Thoracic aorta (tissue), 2 donors: ENCODE measurements around the gene GNLY. TPM values are rescaled to one million over a fixed set of nuclear protein-coding genes. Genes with fewer than 3 reads are reported as not detected.
"Not testable (repeated sequence)": the region's sequence is repeated elsewhere in the genome, so short reads cannot be mapped to it uniquely, and the experiment has no call there.

ENCODE experiments used
- ATAC-seq: fragments of 150-250 bp; one replicate; pipeline ENCODE4 v1.8.0; 2017; ENCODE audit warnings: low read depth; ENCODE audit not compliant: insufficient number of reproducible peaks, low FRiP score
- DNase-seq: peaks from one replicate; pipeline ENCODE4 v3.0.0-alpha.2; 2020; ENCODE audit warnings: low spot score
- H3K27ac ChIP-seq, 2 donors: fragments of 200-600 bp; sonication (generic); 1 replicate in 1 of 2; 2 replicates in 1 of 2; pipeline ENCODE4 v1.5.1; 2016; ENCODE audit warnings: mild to moderate bottlenecking in 2 of 2, moderate library complexity in 2 of 2
- H3K27me3 ChIP-seq: fragments of 200-600 bp; sonication (generic); replicated peaks from 2 replicates; pipeline ENCODE4 v1.6.0; 2016; ENCODE audit warnings: mild to moderate bottlenecking; ENCODE audit not compliant: insufficient read depth
- H3K36me3 ChIP-seq: fragments of 200-600 bp; sonication (generic); one replicate; pipeline ENCODE4 v1.5.1; 2016
- H3K4me1 ChIP-seq, 2 donors: fragments of 200-600 bp; sonication (generic); 1 replicate in 1 of 2; 2 replicates in 1 of 2; pipeline versions ENCODE4 v1.5.1 to v1.6.0; 2016; ENCODE audit warnings: low read depth in 2 of 2, mild to moderate bottlenecking in 1 of 2; ENCODE audit not compliant: control insufficient read depth in 1 of 2
- H3K4me3 ChIP-seq: fragments of 200-600 bp; sonication (generic); 2 replicates; pipeline ENCODE4 v1.5.1; 2016; ENCODE audit warnings: mild to moderate bottlenecking
- H3K9me3 ChIP-seq: fragments of 200-600 bp; sonication (generic); 2 replicates; pipeline ENCODE4 v1.5.1; 2016
- CTCF ChIP-seq: fragments of 200-600 bp; sonication (generic); IDR thresholded peaks from one replicate; pipeline ENCODE4 v1.5.1; 2019; ENCODE audit warnings: antibody characterized with exemption
- total RNA-seq, 2 donors: library from RNA; depleted of rRNA; stranded (reverse); fragments of >200 nt; gene quantifications; one replicate each; pipeline versions ENCODE4 v1.1.0 to v1.2.3, GENCODE V29; 2016

GNLY gene
- total RNA-seq, 2 donors from 2014 or later, result 1.5 to 8.5 TPM

DNA sequence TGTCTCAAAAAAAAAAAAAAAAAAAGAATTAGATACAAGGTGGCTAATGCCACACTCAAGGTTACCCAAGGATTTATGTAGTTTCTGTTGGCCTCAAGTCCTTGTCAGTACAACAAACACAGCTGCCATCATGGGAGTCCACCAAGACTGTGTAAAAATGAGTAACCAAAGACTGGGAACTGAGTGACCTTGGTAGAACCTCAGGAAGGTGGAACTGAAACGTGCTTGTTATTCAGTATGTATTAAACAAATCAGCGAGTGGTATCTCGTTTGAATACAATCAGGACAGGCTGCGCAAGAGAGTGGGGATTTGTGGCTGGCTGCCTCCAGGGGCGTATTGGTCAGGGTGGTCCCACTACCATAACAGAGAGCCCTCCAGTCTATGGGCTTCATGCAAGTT, 24.6 kb upstream of the GNLY start:
- Histone ChIP-seq H3K27ac (no peak overlapping the region), H3K36me3 (no peaks in the 10 kb centered on the region), H3K4me3 (no peak overlapping the region), H3K9me3 (no peaks in the 10 kb centered on the region), H3K4me1 (no peaks in the 10 kb centered on the region), H3K27me3 (no peaks in the 10 kb centered on the region)
- ATAC-seq (no peak), DNase-seq (no peak)
- TF ChIP-seq CTCF, result no peak

DNA sequence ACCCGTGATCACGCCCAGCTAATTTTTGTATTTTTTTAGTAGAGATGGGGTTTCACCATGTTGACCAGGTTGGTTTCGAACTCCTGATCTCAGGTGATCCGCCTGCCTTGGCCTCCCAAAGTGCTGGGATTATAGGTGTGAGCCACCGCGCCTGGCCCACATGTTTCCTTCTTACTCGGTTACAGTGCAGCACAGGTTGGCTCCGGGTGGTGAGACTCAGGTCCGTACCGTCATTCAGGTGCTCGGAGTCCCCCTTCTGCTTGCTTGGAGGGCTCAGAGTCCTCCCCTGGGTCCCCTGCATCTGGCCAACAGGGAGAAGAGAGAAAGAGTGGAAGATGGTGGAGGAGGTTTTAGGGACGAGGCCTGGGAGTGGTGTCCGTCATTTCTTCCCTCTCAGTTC, 23.7 kb upstream of the GNLY start:
- not testable (repeated sequence) for ATAC-seq, DNase-seq, H3K36me3 ChIP-seq, H3K27ac ChIP-seq, H3K4me1 ChIP-seq, H3K9me3 ChIP-seq, H3K4me3 ChIP-seq, H3K27me3 ChIP-seq

DNA sequence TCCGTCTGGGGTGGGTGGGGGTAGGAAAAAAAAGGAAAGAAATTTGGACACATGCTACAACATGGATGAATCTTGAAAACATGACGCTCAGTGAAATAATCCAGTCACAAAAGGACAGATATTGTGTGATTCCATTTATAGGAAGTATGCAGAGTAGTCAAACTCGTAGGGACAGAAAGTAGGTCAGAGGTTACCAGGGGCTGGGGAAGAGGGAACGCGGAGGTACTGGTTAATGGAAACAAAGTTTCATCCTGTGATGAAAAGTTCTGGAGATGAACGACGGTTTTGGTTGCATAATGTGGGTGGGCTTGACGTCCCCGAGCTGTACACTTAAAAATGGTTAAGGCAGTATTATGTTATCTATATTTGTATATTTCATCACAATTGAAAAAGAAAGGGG, 21.7 kb upstream of the GNLY start:
- no peak overlapping the region for H3K4me3 ChIP-seq
- DNase-seq, result no peak
- no peak overlapping the region for H3K27ac ChIP-seq
- H3K9me3 ChIP-seq, result no peaks in the 10 kb centered on the region
- H3K27me3 ChIP-seq, result no peaks in the 10 kb centered on the region
- H3K36me3 ChIP-seq, result no peaks in the 10 kb centered on the region
- TF ChIP-seq CTCF, result no peak
- no peak for ATAC-seq
- peaks cover 4 to 8% of the 10 kb centered on the region in 2 donors for H3K4me1 ChIP-seq

GRCh38 chr2:85673716-85674375, 20.3 kb upstream of the GNLY start:
- TF ChIP-seq CTCF, result no peak
- DNase-seq (no peak), ATAC-seq (no peak)
- H3K27ac ChIP-seq, result no peak overlapping the region
- no peaks in the 10 kb centered on the region for H3K9me3 ChIP-seq
- no peaks in the 10 kb centered on the region for H3K36me3 ChIP-seq
- H3K27me3 ChIP-seq, result no peaks in the 10 kb centered on the region
- H3K4me1 ChIP-seq, result peaks cover 5 to 10% of the 10 kb centered on the region in 2 donors
- no peak overlapping the region for H3K4me3 ChIP-seq

DNA sequence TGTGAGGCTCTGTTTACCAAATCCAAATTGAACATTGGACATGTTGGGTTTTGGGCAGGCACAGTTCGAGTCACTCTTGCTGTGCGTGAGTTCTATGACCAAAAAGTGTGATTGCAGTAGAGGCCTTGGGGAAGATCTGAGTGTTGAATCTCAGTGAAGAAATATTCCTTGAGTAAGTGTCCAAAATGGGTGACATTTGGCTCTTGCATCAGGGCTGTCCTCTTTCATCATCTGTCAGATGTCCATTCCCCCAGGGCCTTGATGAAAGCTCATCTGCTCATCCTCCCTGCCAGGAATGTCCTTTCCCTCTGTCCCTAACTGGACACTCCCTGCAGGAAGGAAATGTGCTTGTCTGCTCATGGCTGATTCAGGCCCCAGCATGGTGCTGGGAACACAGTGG, 19.7 kb upstream of the GNLY start:
- H3K27ac ChIP-seq, result no peak overlapping the region
- H3K4me1 ChIP-seq, result peaks cover 10 to 15% of the 10 kb centered on the region in 2 donors
- ATAC-seq (no peak), DNase-seq (no peak)
- no peaks in the 10 kb centered on the region for H3K27me3 ChIP-seq
- no peaks in the 10 kb centered on the region for H3K9me3 ChIP-seq
- TF ChIP-seq CTCF, result no peak
- H3K36me3 ChIP-seq, result no peaks in the 10 kb centered on the region
- H3K4me3 ChIP-seq, result no peak overlapping the region

DNA sequence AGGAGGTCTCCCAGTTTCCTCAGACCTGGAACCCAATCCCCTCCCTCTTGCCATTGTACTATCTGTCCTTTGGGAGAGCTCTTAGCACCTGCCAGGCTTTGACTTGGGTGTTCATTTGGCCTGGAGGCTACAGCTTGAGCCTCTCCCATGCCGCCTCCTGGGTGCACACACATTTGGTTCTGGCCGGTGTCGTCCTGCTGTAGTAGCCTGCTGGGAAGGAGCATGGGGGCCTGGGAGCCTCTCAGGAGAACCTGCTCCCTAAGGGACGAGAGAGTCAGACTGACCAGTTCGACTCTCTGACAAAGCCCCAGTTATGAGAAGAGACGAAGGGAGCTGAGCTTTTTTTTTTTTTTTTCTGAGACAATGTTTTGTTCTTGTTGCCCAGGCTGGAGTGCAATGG, 18.7 kb upstream of the GNLY start:
- no peak for DNase-seq
- no peaks in the 10 kb centered on the region for H3K9me3 ChIP-seq
- H3K4me3 ChIP-seq, result no peak overlapping the region
- H3K36me3 ChIP-seq, result no peaks in the 10 kb centered on the region
- TF ChIP-seq CTCF, result no peak
- no peaks in the 10 kb centered on the region for H3K27me3 ChIP-seq
- no peak for ATAC-seq
- H3K4me1 ChIP-seq, result peaks cover 10 to 16% of the 10 kb centered on the region in 2 donors
- H3K27ac ChIP-seq, result no peak overlapping the region
